Glutamatergic neuron (in vitro differentiated cells): ENCODE measurements around the gene DPP8. TPM values are rescaled to one million over a fixed set of nuclear protein-coding genes. Genes with fewer than 3 reads are reported as not detected.

Experiments
- DNase-seq: peaks from one replicate; pipeline ENCODE4 v3.0.0; 2022
- H3K27ac Mint-ChIP-seq: one replicate; pipeline ENCODE4 v1.8.0; 2020; ENCODE audit warnings: mild to moderate bottlenecking, mixed read lengths, inconsistent platforms; ENCODE audit not compliant: unreplicated experiment
- H3K27me3 Mint-ChIP-seq: one replicate; pipeline ENCODE4 v1.8.0; 2020; ENCODE audit warnings: mild to moderate bottlenecking, moderate library complexity, mixed read lengths, inconsistent platforms; ENCODE audit not compliant: unreplicated experiment
- H3K36me3 Mint-ChIP-seq: one replicate; pipeline ENCODE4 v1.8.0; 2020; ENCODE audit warnings: mild to moderate bottlenecking, mixed read lengths, inconsistent platforms; ENCODE audit not compliant: unreplicated experiment
- H3K4me1 Mint-ChIP-seq: one replicate; pipeline ENCODE4 v1.8.0; 2020; ENCODE audit warnings: mild to moderate bottlenecking, low read depth, mixed read lengths, inconsistent platforms; ENCODE audit not compliant: unreplicated experiment
- H3K4me3 Mint-ChIP-seq: one replicate; pipeline ENCODE4 v1.8.0; 2020; ENCODE audit warnings: mild to moderate bottlenecking, mixed read lengths, inconsistent platforms; ENCODE audit not compliant: unreplicated experiment
- H3K9me3 Mint-ChIP-seq: one replicate; pipeline ENCODE4 v1.8.0; 2020; ENCODE audit warnings: mild to moderate bottlenecking, moderate library complexity, mixed read lengths, inconsistent platforms; ENCODE audit not compliant: unreplicated experiment
- total RNA-seq: library from RNA; stranded (reverse); fragmentation: NEBNext Ultra II Directional; extraction: Animal tissue kit (Norgen Biotek cat#: 25700); gene quantifications from one replicate; pipeline ENCODE4 v1.2.1, GENCODE V29; 2021; ENCODE audit not compliant: unreplicated experiment
- TF ChIP-seq, protein P1 (sequence below): fragments of 200-600 bp; sonication (generic); IDR thresholded peaks from one replicate; pipeline ENCODE4 v1.5.0; 2021; ENCODE audit not compliant: partially characterized antibody, unreplicated experiment

Gene DPP8
- total RNA-seq, 1 donor from 2014 or later = 33.4 TPM

DNA sequence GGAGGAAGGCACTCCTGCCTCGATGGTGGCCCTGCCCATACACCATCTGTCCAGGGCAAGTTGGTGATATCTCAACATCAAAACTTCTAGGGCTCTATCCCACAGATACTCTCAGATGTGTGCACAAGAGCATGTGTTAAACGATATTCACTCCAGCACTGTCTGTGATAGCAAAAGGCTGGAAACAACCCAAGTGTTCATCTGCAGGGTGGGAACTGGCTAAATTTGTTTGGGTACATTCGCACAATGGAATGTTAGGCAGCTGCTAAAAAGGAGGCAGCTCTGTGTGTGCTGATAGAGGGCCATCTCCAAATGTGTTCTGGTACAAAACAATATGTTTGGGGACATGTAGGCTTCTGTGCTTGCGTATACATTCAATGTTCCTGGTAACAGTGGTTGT is 114.5 kb downstream of the DPP8 start:
- Mint-ChIP-seq H3K27me3 (peaks cover 12% of the 10 kb centered on the region), H3K9me3 (no peaks in the 10 kb centered on the region), H3K4me1 (peaks cover 40% of the 10 kb centered on the region), H3K36me3 (no peaks in the 10 kb centered on the region), H3K4me3 (no peak overlapping the region), H3K27ac (peak overlapping the region; percentile 66)
- DNase-seq = no peak
- TF ChIP-seq, protein P1, sequence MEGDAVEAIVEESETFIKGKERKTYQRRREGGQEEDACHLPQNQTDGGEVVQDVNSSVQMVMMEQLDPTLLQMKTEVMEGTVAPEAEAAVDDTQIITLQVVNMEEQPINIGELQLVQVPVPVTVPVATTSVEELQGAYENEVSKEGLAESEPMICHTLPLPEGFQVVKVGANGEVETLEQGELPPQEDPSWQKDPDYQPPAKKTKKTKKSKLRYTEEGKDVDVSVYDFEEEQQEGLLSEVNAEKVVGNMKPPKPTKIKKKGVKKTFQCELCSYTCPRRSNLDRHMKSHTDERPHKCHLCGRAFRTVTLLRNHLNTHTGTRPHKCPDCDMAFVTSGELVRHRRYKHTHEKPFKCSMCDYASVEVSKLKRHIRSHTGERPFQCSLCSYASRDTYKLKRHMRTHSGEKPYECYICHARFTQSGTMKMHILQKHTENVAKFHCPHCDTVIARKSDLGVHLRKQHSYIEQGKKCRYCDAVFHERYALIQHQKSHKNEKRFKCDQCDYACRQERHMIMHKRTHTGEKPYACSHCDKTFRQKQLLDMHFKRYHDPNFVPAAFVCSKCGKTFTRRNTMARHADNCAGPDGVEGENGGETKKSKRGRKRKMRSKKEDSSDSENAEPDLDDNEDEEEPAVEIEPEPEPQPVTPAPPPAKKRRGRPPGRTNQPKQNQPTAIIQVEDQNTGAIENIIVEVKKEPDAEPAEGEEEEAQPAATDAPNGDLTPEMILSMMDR = no peak

DNA sequence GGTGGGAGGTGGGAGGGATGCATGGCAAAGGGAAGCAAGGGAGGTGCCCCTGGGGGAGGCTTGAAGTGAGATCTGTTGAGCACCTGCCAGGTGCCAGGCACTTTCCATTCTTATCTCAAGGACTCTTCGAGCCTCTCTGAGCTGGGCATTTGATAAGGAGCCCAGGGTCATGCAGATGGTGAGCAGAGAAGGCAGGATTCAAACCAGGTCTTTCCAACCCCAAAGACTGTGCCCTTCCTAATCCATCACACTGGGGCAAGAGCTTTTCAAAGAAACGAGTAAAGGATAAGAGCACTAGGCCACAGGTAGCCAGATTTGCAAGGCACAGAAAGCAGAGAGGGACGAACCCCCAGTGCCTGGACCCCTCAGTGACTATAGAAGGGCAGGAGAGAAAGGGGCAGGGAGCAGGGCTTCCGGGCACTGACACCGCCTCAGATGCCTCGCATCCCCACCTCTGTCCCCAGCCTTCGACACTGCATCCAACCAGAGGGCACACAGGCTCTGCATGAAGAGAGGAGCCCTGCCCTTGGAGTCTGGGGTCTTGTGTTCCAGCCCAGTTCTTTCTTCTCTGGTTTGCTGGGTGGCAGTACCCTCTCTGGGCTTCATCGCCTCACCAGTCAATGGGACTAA is 115.8 kb downstream of the DPP8 start:
- H3K27ac Mint-ChIP-seq = peak overlapping the region; percentile 95
- H3K4me3 Mint-ChIP-seq = no peak overlapping the region
- no peak for DNase-seq
- H3K36me3 Mint-ChIP-seq = no peaks in the 10 kb centered on the region
- peaks cover 42% of the 10 kb centered on the region for H3K4me1 Mint-ChIP-seq
- TF ChIP-seq, protein P1 = peak; percentile 7
- H3K9me3 Mint-ChIP-seq = peaks cover 1% of the 10 kb centered on the region
- H3K27me3 Mint-ChIP-seq = peaks cover 14% of the 10 kb centered on the region

DNA sequence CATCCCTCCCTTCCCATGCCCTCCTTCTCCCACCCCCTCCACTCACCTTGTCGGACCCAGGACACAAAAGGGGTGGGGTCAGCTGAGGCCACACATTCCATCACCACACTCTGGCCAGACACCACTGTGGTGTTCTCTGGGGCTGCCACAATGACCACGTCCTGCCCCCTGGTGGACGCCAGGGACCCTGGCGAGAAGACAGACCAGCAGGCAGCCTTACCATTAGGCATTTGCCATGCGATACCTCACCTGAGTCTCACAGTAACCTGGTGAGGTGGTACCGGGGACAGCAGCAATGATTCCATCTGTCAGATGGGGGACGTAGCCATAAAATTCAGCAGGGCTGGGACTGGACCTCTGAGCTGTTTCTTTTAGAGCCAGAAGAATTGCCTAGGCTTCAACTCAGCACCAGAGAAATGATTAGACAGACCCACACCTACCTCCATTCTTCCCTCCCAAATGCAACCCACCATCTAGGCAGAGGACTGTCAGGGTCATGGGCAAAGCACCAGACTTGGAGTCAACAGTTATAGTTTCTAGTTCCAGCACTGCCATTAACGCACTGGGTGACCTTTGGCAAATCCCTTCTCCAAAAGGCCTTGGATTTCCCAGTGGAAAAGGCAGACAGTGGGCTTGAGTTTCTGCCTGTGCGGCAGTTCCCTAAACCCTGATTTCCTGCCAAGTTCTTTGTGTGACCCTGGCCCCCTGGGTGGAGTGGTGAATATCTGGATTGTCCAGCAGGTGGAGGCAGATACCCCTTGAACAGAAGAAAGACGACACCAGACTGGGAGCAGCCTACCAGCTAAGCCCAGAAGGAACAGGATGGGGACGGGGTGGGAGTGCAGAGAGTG is 116.5 kb downstream of the DPP8 start:
- peaks cover 1% of the 10 kb centered on the region for H3K9me3 Mint-ChIP-seq
- DNase-seq = peak; percentile 85
- TF ChIP-seq, protein P1 = peak; percentile 78
- H3K4me3 Mint-ChIP-seq = peak overlapping the region; percentile 30
- H3K36me3 Mint-ChIP-seq = no peaks in the 10 kb centered on the region
- H3K4me1 Mint-ChIP-seq = peaks cover 36% of the 10 kb centered on the region
- H3K27ac Mint-ChIP-seq = peak overlapping the region; percentile 95
- peaks cover 14% of the 10 kb centered on the region for H3K27me3 Mint-ChIP-seq

DNA sequence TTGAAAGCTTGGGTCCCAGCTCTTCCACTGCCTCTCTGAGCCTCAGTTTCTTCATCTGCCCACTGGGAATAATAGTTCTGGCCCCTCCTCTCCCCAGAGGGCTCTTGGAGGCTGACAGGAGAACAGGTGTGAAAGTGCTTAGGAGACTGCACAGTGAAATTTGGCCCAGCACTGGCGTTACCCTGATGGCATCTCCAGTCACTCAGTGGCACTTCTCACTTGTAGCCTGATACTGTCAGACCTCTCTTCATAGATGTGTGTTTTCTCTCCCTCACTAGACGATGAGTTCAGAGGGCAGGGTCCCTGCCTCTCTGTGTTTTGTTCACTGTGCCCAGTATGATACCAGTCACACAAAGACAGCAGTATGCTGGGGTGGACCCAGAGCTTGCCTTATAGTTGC is 117.5 kb downstream of the DPP8 start:
- peaks cover 14% of the 10 kb centered on the region for H3K27me3 Mint-ChIP-seq
- peaks cover 1% of the 10 kb centered on the region for H3K9me3 Mint-ChIP-seq
- no peak for DNase-seq
- TF ChIP-seq, protein P1 = no peak
- H3K4me1 Mint-ChIP-seq = peaks cover 29% of the 10 kb centered on the region
- peak overlapping the region; percentile 25 for H3K4me3 Mint-ChIP-seq
- H3K27ac Mint-ChIP-seq = no peak overlapping the region
- no peaks in the 10 kb centered on the region for H3K36me3 Mint-ChIP-seq
